IMR-90 (cell line): ENCODE data around the gene STARD10. TPM values are rescaled to one million over a fixed set of nuclear protein-coding genes. Genes with fewer than 3 reads are reported as not detected.

Experiments
- ATAC-seq: fragments of 200-7000 bp; cut with Tn5 transposase; 2 replicates; pipeline ENCODE4 v1.9.1; 2020; ENCODE audit warnings: low read depth, mild to moderate bottlenecking, moderate library complexity
- BruUV-seq: library from RNA; stranded (reverse); fragments of 400-500 nt; replicated peaks from 2 replicates; lab custom pipeline; 2021; lab: Mats Ljungman, UMichigan
- CTCF ChIA-PET: fragments of 300-600 bp; formaldehyde crosslinking; extraction: SDS; loops from one replicate; lab custom pipeline; 2021; ENCODE audit warnings: antibody characterized with exemption; lab: Yijun Ruan, JAX
- POLR2A ChIA-PET: fragments of 300-600 bp; sonication (Branson Sonifier 250); formaldehyde crosslinking; loops from one replicate; lab custom pipeline; 2022; ENCODE audit warnings: antibody characterized with exemption; ENCODE audit not compliant: unreplicated experiment; lab: Charles Lee
- DNase-seq: peaks from one replicate; pipeline ENCODE4 v3.0.0; 2013
- H2AFZ ChIP-seq: replicated peaks from 2 replicates; pipeline ENCODE3; 2013; ENCODE audit warnings: low read length, mild to moderate bottlenecking; ENCODE audit not compliant: poor library complexity
- H2AK5ac ChIP-seq: 2 replicates; pipeline ENCODE4 v1.6.1; 2013; ENCODE audit warnings: low read depth, low read length, inconsistent platforms
- H2AK9ac ChIP-seq: replicated peaks from 2 replicates; pipeline ENCODE3; 2013; ENCODE audit warnings: mild to moderate bottlenecking, low read depth, low read length, moderate library complexity; ENCODE audit not compliant: poor library complexity
- H2BK120ac ChIP-seq: 2 replicates; pipeline ENCODE4 v1.6.1; 2013; ENCODE audit warnings: low read depth, low read length, inconsistent platforms
- H2BK15ac ChIP-seq: 3 replicates; pipeline ENCODE4 v1.6.1; 2013; ENCODE audit warnings: low read depth, low read length, inconsistent platforms
- H2BK20ac ChIP-seq: 2 replicates; pipeline ENCODE4 v1.6.1; 2013; ENCODE audit warnings: low read depth, mild to moderate bottlenecking, inconsistent platforms, low read length, moderate library complexity
- H2BK5ac ChIP-seq: 2 replicates; pipeline ENCODE4 v1.6.1; 2013; ENCODE audit warnings: mild to moderate bottlenecking, low read depth, low read length, inconsistent platforms; ENCODE audit not compliant: poor library complexity, severe bottlenecking
- H3K14ac ChIP-seq: replicated peaks from 2 replicates; pipeline ENCODE4 v1.6.1; 2013; ENCODE audit warnings: low read depth, low read length, inconsistent platforms
- H3K18ac ChIP-seq: 2 replicates; pipeline ENCODE4 v1.6.1; 2013; ENCODE audit warnings: low read depth, low read length, control low read depth
- H3K23ac ChIP-seq: 2 replicates; pipeline ENCODE4 v1.6.1; 2013; ENCODE audit warnings: low read depth, low read length, inconsistent platforms
- H3K27ac ChIP-seq: 2 replicates; pipeline ENCODE4 v1.5.1; 2013; ENCODE audit warnings: mild to moderate bottlenecking, control low read depth, low read length; ENCODE audit not compliant: insufficient read depth
- H3K27me3 ChIP-seq: 2 replicates; pipeline ENCODE4 v1.6.1; 2013; ENCODE audit warnings: low read length; ENCODE audit not compliant: control insufficient read depth, insufficient read depth
- H3K36me3 ChIP-seq: 2 replicates; pipeline ENCODE4 v1.6.1; 2013; ENCODE audit warnings: low read length, mixed read lengths; ENCODE audit not compliant: control insufficient read depth, insufficient read depth
- H3K4ac ChIP-seq: 2 replicates; pipeline ENCODE4 v1.6.1; 2013; ENCODE audit warnings: low read depth, low read length, inconsistent platforms
- H3K4me1 ChIP-seq: 2 replicates; pipeline ENCODE4 v1.6.1; 2013; ENCODE audit warnings: low read length, mixed read lengths; ENCODE audit not compliant: control insufficient read depth, insufficient read depth
- H3K4me2 ChIP-seq: 2 replicates; pipeline ENCODE4 v1.6.1; 2013; ENCODE audit warnings: low read depth, mild to moderate bottlenecking, control low read depth, low read length, moderate library complexity
- H3K4me3 ChIP-seq: 2 replicates; pipeline ENCODE4 v1.5.1; 2013; ENCODE audit warnings: low read depth, mild to moderate bottlenecking, control low read depth, low read length, moderate library complexity; ENCODE audit not compliant: insufficient read depth
- H3K56ac ChIP-seq: 2 replicates; pipeline ENCODE4 v1.6.1; 2013; ENCODE audit warnings: low read length, inconsistent platforms; ENCODE audit not compliant: insufficient read depth; ENCODE audit errors: extremely low read depth
- H3K79me1 ChIP-seq, 2 experiments: 2 replicates each; pipeline ENCODE4 v1.6.1; 2013; ENCODE audit warnings: low read length in 2 of 2, inconsistent platforms in 1 of 2, low read depth in 1 of 2
- H3K9ac ChIP-seq: 2 replicates; pipeline ENCODE4 v1.6.1; 2013; ENCODE audit warnings: low read depth, low read length, control low read depth
- H3K9me1 ChIP-seq: 2 replicates; pipeline ENCODE4 v1.6.1; 2013; ENCODE audit warnings: low read length, inconsistent platforms; ENCODE audit not compliant: insufficient read depth
- H3K9me3 ChIP-seq: 2 replicates; pipeline ENCODE4 v1.6.1; 2013; ENCODE audit warnings: low read length; ENCODE audit not compliant: control insufficient read depth, insufficient read depth
- H4K20me1 ChIP-seq: 2 replicates; pipeline ENCODE4 v1.6.1; 2013; ENCODE audit warnings: low read length, inconsistent platforms; ENCODE audit not compliant: insufficient read depth
- H4K5ac ChIP-seq: 2 replicates; pipeline ENCODE4 v1.6.1; 2013; ENCODE audit warnings: mild to moderate bottlenecking, low read depth, low read length, control low read depth
- H4K8ac ChIP-seq, 2 experiments: 2 replicates each; pipeline ENCODE4 v1.6.1; 2013; ENCODE audit warnings: low read depth in 2 of 2, low read length in 2 of 2, control low read depth in 1 of 2, inconsistent platforms in 1 of 2
- H4K91ac ChIP-seq: 2 replicates; pipeline ENCODE4 v1.6.1; 2013; ENCODE audit warnings: low read depth, low read length, inconsistent platforms; ENCODE audit not compliant: insufficient read depth
- BHLHE40 ChIP-seq: fragments of 150-350 bp; IDR thresholded peaks from 2 replicates; pipeline ENCODE4 v1.6.1; 2016; ENCODE audit warnings: mild to moderate bottlenecking, low read depth, low read length
- CTCF ChIP-seq: conservative IDR thresholded peaks from 2 replicates; pipeline ENCODE4 v1.5.1; 2012; ENCODE audit warnings: mild to moderate bottlenecking, low read depth, low read length, improper control_type of control experiment
- ELK1 ChIP-seq: fragments of 150-350 bp; IDR thresholded peaks from 2 replicates; pipeline ENCODE4 v1.6.1; 2016; ENCODE audit warnings: low read depth, mild to moderate bottlenecking, low read length, moderate library complexity, borderline replicate concordance
- FOS ChIP-seq: fragments of 150-350 bp; IDR thresholded peaks from 2 replicates; pipeline ENCODE4 v1.6.1; 2016; ENCODE audit warnings: low read depth, low read length
- MAFK ChIP-seq: IDR thresholded peaks from 2 replicates; pipeline ENCODE4 v1.6.1; 2012; ENCODE audit warnings: low read depth, low read length, improper control_type of control experiment
- MAZ ChIP-seq: IDR thresholded peaks from 2 replicates; pipeline ENCODE4 v1.6.1; 2012; ENCODE audit warnings: low read depth, mild to moderate bottlenecking, low read length, improper control_type of control experiment, moderate library complexity, borderline replicate concordance
- MXI1 ChIP-seq: IDR thresholded peaks from 2 replicates; pipeline ENCODE4 v1.6.1; 2012; ENCODE audit warnings: low read depth, mild to moderate bottlenecking, low read length, moderate library complexity, borderline replicate concordance
- POLR2A ChIP-seq: IDR thresholded peaks from 2 replicates; pipeline ENCODE4 v1.6.1; 2012; ENCODE audit warnings: mild to moderate bottlenecking, low read depth, low read length
- RAD21 ChIP-seq: IDR thresholded peaks from 2 replicates; pipeline ENCODE4 v1.6.1; 2012; ENCODE audit warnings: low read length, improper control_type of control experiment
- RCOR1 ChIP-seq: IDR thresholded peaks from 2 replicates; pipeline ENCODE4 v1.6.1; 2012; ENCODE audit warnings: mild to moderate bottlenecking, low read length, improper control_type of control experiment; ENCODE audit not compliant: insufficient replicate concordance
- RFX5 ChIP-seq: IDR thresholded peaks from 2 replicates; pipeline ENCODE4 v1.8.0; 2012; ENCODE audit warnings: low read depth, mild to moderate bottlenecking, low read length, moderate library complexity
- SMC3 ChIP-seq: fragments of 150-350 bp; IDR thresholded peaks from 2 replicates; pipeline ENCODE4 v1.6.1; 2016; ENCODE audit warnings: low read depth, mild to moderate bottlenecking, antibody characterized with exemption, low read length, moderate library complexity
- USF2 ChIP-seq: fragments of 150-350 bp; IDR thresholded peaks from 2 replicates; pipeline ENCODE4 v1.6.1; 2017; ENCODE audit warnings: mild to moderate bottlenecking, antibody characterized with exemption, low read length, low read depth
- WGBS, 2 experiments: methylation state at CpG; one replicate each; pipeline versions ENCODE4 v1.1.5 to v1.1.7; 2013; ENCODE audit warnings: missing lambda C conversion rate in 2 of 2; ENCODE audit not compliant: insufficient read length in 1 of 2; ENCODE audit errors: extremely low coverage in 2 of 2; 5-methylcytosine and 5-hydroxymethylcytosine counted together
- dilution Hi-C: fragments of 300-500 bp; cut with HindIII; formaldehyde crosslinking; loops from one replicate; pipeline ENCODE4 v1.14.3; 2018; ENCODE audit warnings: low sequenced_read_pairs; ENCODE audit not compliant: unreplicated experiment
- in situ Hi-C: fragments of 300-500 bp; cut with MboI; formaldehyde crosslinking; loops from 3 replicates; pipeline ENCODE4 v1.14.3; 2019; ENCODE audit warnings: low sequenced_read_pairs, inconsistent platforms, mixed read lengths
- intact Hi-C: fragments of 100-400 bp; cut with micrococcal nuclease; formaldehyde crosslinking; loops from 2 replicates; pipeline ENCODE4 v1.10.0; 2022
- polyA plus RNA-seq, 3 experiments: library from polyadenylated mRNA; depleted of rRNA; stranded (reverse); fragments of >200 nt; gene quantifications; 2 replicates each; pipeline ENCODE4 v1.2.3, GENCODE V29; 2012; ENCODE audit warnings: low replicate concordance in 1 of 3
- total RNA-seq: library from RNA; depleted of rRNA; stranded (reverse); fragments of >200 nt; gene quantifications from 2 replicates; pipeline ENCODE4 v1.2.3, GENCODE V29; 2012

STARD10 gene
- total and polyA plus RNA-seq, 2 of the 4 experiments (the other 2 are of a cell fraction) = 23.8 to 37.4 TPM

- no peak overlapping the region for H2AK5ac ChIP-seq
- ChIA-PET POLR2A (no interaction called here), CTCF (interaction anchor here (2.8 kb wide), 1 partner anchor 351 kb away, joined by 11 read pairs; no protein-coding TSS in a partner anchor)
- H3K36me3 ChIP-seq = no peaks in the 10 kb centered on the region
- H3K14ac ChIP-seq = no peak overlapping the region
- H3K4ac ChIP-seq = no peak overlapping the region
- H3K9me3 ChIP-seq = no peaks in the 10 kb centered on the region
- intact Hi-C loops (no loop called here), in situ Hi-C loops (loop anchor here (5.0 kb wide), 1 partner anchor 415 kb away; no protein-coding TSS in a partner anchor), dilution Hi-C loops (no loop called here)
- peaks cover 5% of the 10 kb centered on the region; the same call in 1 of the 2 replicates for H4K20me1 ChIP-seq
- 80% methylated on average over 1 of the region's 8 CpGs; no CpG with 5 or more reads in 1 of the 2 experiments for WGBS, 2 experiments
- no peak overlapping the region for H4K5ac ChIP-seq
- H3K18ac ChIP-seq = no peak overlapping the region
- no peak overlapping the region for H4K91ac ChIP-seq
- H3K9me1 ChIP-seq = peaks cover 3% of the 10 kb centered on the region
- peaks cover 0 to 5% of the 10 kb centered on the region in 2 experiments; a peak in 1 of 4 replicates for H3K79me1 ChIP-seq
- no peak overlapping the region for H4K8ac ChIP-seq
- H3K56ac ChIP-seq = no peak overlapping the region
- H3K27me3 ChIP-seq = no peaks in the 10 kb centered on the region
- H3K23ac ChIP-seq = no peak overlapping the region
- TF ChIP-seq ELK1 = no peak
- no peak for TF ChIP-seq USF2
- no peak for TF ChIP-seq POLR2A
- no peak for TF ChIP-seq MXI1
- no peak for TF ChIP-seq SMC3
- TF ChIP-seq RAD21 = no peak
- no peak for TF ChIP-seq MAZ
- no peak for TF ChIP-seq RCOR1
- no peak for TF ChIP-seq RFX5
- TF ChIP-seq CTCF = no peak
- TF ChIP-seq BHLHE40 = no peak
- no peak for TF ChIP-seq MAFK
- no peak for TF ChIP-seq FOS
- peaks cover 4% of the 10 kb centered on the region; the same call in 1 of the 2 replicates for H3K4me1 ChIP-seq
- H2BK15ac ChIP-seq = no peak overlapping the region
- H3K4me3 ChIP-seq = no peak overlapping the region
- H2BK5ac ChIP-seq = no peak overlapping the region
- no peak overlapping the region for H2BK20ac ChIP-seq
- no peak overlapping the region for H3K27ac ChIP-seq
- H2AK9ac ChIP-seq = no peak overlapping the region
- no peak overlapping the region for H2AFZ ChIP-seq
- DNase-seq (no peak), ATAC-seq (no peak)
- no peak overlapping the region for H2BK120ac ChIP-seq
- no TSS peak for BruUV-seq
- no peak overlapping the region for H3K4me2 ChIP-seq
- H3K9ac ChIP-seq = no peak overlapping the region
These were observed 33.2 kb upstream of the STARD10 start for GRCh38 chr11:72826942-72827480.
